CD4-positive, alpha-beta memory T cell (primary cell): Measurements from ENCODE around the gene EED. TPM values are rescaled to one million over a fixed set of nuclear protein-coding genes. Genes with fewer than 3 reads are reported as not detected.

Source experiments
- CTCF ChIA-PET: fragments of 350-600 bp; sonication (Branson Sonifier 250); formaldehyde crosslinking; loops from one replicate; lab custom pipeline; 2021; ENCODE audit warnings: inconsistent platforms; ENCODE audit not compliant: partially characterized antibody; lab: Charles Lee
- POLR2A ChIA-PET: fragments of 350-600 bp; sonication (Branson Sonifier 250); formaldehyde crosslinking; loops from one replicate; lab custom pipeline; 2021; ENCODE audit not compliant: partially characterized antibody; lab: Charles Lee
- DNase-seq, 5 donors: peaks; one replicate each; pipeline versions ENCODE4 v3.0.0 to v3.0.0-alpha.2; 2020 to 2022; ENCODE audit warnings: mixed read lengths in 1 of 5
- H3K27ac ChIP-seq: one replicate; pipeline ENCODE4 v1.7.0; 2013; ENCODE audit warnings: low read depth, low read length
- H3K27me3 ChIP-seq: 2 replicates; pipeline ENCODE4 v1.7.0; 2013; ENCODE audit warnings: mild to moderate bottlenecking, low read length, moderate library complexity; ENCODE audit not compliant: insufficient read depth
- H3K36me3 ChIP-seq: 2 replicates; pipeline ENCODE4 v1.7.0; 2013; ENCODE audit warnings: mild to moderate bottlenecking, low read length, moderate library complexity; ENCODE audit not compliant: insufficient read depth
- H3K4me1 ChIP-seq: 2 replicates; pipeline ENCODE4 v1.7.0; 2013; ENCODE audit warnings: mild to moderate bottlenecking, low read length, moderate library complexity; ENCODE audit not compliant: insufficient read depth
- H3K4me3 ChIP-seq, 2 donors: one replicate each; pipeline ENCODE4 v1.7.0; 2013; ENCODE audit warnings: low read length in 2 of 2, mild to moderate bottlenecking in 1 of 2
- H3K9me3 ChIP-seq, 2 donors: one replicate each; pipeline ENCODE4 v1.7.0; 2013; ENCODE audit warnings: low read length in 2 of 2, control low read depth in 1 of 2; ENCODE audit not compliant: control insufficient read depth in 1 of 2
- H3K27ac Mint-ChIP-seq, 7 donors: one replicate each; pipeline ENCODE4 v1.8.0; 2020 to 2021; ENCODE audit warnings: mixed read lengths in 7 of 7, mild to moderate bottlenecking in 6 of 7, inconsistent platforms in 3 of 7, moderate library complexity in 3 of 7
- H3K27me3 Mint-ChIP-seq, 2 donors: one replicate each; pipeline ENCODE4 v1.8.0; 2020 to 2021; ENCODE audit warnings: mixed read lengths in 2 of 2
- H3K36me3 Mint-ChIP-seq, 2 donors: one replicate each; pipeline ENCODE4 v1.8.0; 2020 to 2021; ENCODE audit warnings: mixed read lengths in 2 of 2, inconsistent platforms in 1 of 2, mild to moderate bottlenecking in 1 of 2
- H3K4me1 Mint-ChIP-seq, 4 donors: one replicate each; pipeline ENCODE4 v1.8.0; 2020 to 2021; ENCODE audit warnings: mixed read lengths in 4 of 4, mild to moderate bottlenecking in 1 of 4
- H3K4me3 Mint-ChIP-seq, 8 donors: one replicate each; pipeline ENCODE4 v1.8.0; 2020 to 2021; ENCODE audit warnings: mixed read lengths in 8 of 8, mild to moderate bottlenecking in 7 of 8, moderate library complexity in 6 of 8, inconsistent platforms in 3 of 8
- H3K9me3 Mint-ChIP-seq, 8 donors: one replicate each; pipeline ENCODE4 v1.8.0; 2020 to 2021; ENCODE audit warnings: mixed read lengths in 8 of 8, mild to moderate bottlenecking in 5 of 8, inconsistent platforms in 3 of 8, moderate library complexity in 1 of 8
- intact Hi-C: fragments of 100-400 bp; cut with micrococcal nuclease; formaldehyde crosslinking; loops from one replicate; pipeline ENCODE4 v1.15.1; 2023
- polyA plus RNA-seq, 2 donors: library from polyadenylated mRNA; unstranded; fragments of 300-500 nt; fragmentation: Illumina TruSeq; gene quantifications; one replicate each; pipeline ENCODE4 v1.2.3, GENCODE V29; 2021
- total RNA-seq, 2 experiments: library from RNA; stranded (reverse); gene quantifications; one replicate each; pipeline ENCODE4 v1.2.3, GENCODE V29; 2021

The EED gene
- 10 to 100 TPM; 47.1 to 51.0 TPM for total RNA-seq
- polyA plus RNA-seq = 10 to 100 TPM; 15.5 to 26.9 TPM

DNA sequence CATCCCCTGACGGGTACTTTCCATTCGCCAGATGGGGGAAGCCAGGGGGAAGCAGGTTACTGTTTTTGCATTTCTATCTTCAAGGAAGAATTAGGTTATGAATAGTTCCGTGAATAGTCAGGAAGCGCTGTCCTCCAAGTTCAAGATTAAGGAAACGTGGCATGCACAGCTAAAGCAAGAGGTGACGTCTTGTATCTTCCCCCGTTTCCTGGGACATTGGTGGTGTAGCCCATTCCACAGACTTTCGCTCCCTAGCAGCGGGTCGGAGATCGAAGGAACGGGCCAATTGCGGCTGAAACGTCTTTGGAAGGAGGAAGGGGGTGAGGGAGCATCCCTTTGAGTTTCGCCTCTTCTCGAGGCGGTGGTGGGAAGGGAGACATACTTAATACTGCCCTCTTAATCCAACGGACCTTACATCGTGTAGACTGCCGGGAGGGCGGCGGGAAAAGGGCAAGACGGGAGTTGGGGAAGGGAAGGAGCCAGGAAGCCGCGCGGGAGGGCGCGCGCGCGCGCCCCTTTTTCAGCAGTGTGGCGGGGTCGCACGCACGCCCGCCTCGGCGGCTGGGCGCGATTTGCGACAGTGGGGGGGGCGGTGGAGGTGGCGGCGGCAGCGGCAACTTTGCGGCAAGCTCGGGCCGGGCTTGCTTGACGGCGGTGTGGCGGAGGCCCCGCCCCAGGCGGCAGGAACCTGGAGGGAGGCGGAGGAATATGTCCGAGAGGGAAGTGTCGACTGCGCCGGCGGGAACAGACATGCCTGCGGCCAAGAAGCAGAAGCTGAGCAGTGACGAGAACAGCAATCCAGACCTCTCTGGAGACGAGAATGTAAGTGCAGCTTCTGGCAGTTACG is at the start of gene EED:
EED (plus strand) TSS at position 232 of the 847 bp plus-strand sequence; CDS start at position 709, 477 bp downstream.
- ChIA-PET CTCF (interaction anchor here (0.6 to 1.7 kb wide), 4 partner anchors 43 to 617 kb away, joined by 3 to 6 read pairs (median 4); partner anchors contain the start of genes CCDC83 and TMEM126B), POLR2A (interaction anchor here (0.5 to 5.5 kb wide), 19 partner anchors 9 to 617 kb away, joined by 3 to 40 read pairs (median 4); partner anchors contain the start of genes CCDC83, CREBZF, DLG2 and HIKESHI)
- H3K4me1 Mint-ChIP-seq = peaks cover 0 to 35% (median 13%) of the 10 kb centered on the region in 4 donors
- peak; percentile 92 to 96 (median 93) for DNase-seq
- peak within 1 kb of the TSS; percentile 98 to 99 for H3K4me3 ChIP-seq
- H3K27me3 Mint-ChIP-seq = peaks cover 0 to 2% of the 10 kb centered on the region in 2 donors
- H3K36me3 Mint-ChIP-seq = peaks cover 0 to 2% of the 10 kb centered on the region in 2 donors
- intact Hi-C loops = loop anchor here (1.0 to 5.0 kb wide), 7 partner anchors 26 to 616 kb away; partner anchors contain the start of genes HIKESHI, PICALM and TMEM126B
- no peak within 1 kb of the TSS for H3K27ac Mint-ChIP-seq
- H3K4me3 Mint-ChIP-seq = no peak within 1 kb of the TSS
- H3K27ac ChIP-seq = peak within 1 kb of the TSS; percentile 99
- H3K36me3 ChIP-seq = no peaks in the 10 kb centered on the region
- H3K27me3 ChIP-seq = no peaks in the 10 kb centered on the region
- H3K9me3 Mint-ChIP-seq = peaks cover 0 to 4% (median 0%) of the 10 kb centered on the region in 8 donors
- no peaks in the 10 kb centered on the region for H3K9me3 ChIP-seq
- peaks cover 54% of the 10 kb centered on the region for H3K4me1 ChIP-seq

- H3K4me1 ChIP-seq = peaks cover 11% of the 10 kb centered on the region
- no peaks in the 10 kb centered on the region for H3K9me3 Mint-ChIP-seq
- no peaks in the 10 kb centered on the region for H3K27me3 Mint-ChIP-seq
- no peaks in the 10 kb centered on the region for H3K36me3 ChIP-seq
- no peaks in the 10 kb centered on the region for H3K27me3 ChIP-seq
- peak overlapping the region in 1 of 7 donors; percentile 20 for H3K27ac Mint-ChIP-seq
- H3K4me3 ChIP-seq = no peak overlapping the region
- H3K4me1 Mint-ChIP-seq = peaks cover 10 to 15% (median 13%) of the 10 kb centered on the region in 4 donors
- intact Hi-C loops = loop anchor here (5.0 kb wide), 1 partner anchor 78 kb away; no protein-coding TSS in a partner anchor
- no peak for DNase-seq
- no peak overlapping the region for H3K4me3 Mint-ChIP-seq
- no peak overlapping the region for H3K27ac ChIP-seq
- H3K9me3 ChIP-seq = no peaks in the 10 kb centered on the region
- POLR2A ChIA-PET = interaction anchor here (0.8 kb wide), 1 partner anchor 179 kb away, joined by 3 read pairs; no protein-coding TSS in a partner anchor
- CTCF ChIA-PET = interaction anchor here (0.9 to 8.1 kb wide), 16 partner anchors 8 to 600 kb away, joined by 3 to 173 read pairs (median 8); partner anchors contain the start of genes CCDC83 and PICALM
- H3K36me3 Mint-ChIP-seq = no peaks in the 10 kb centered on the region
These were observed 49.6 kb upstream of the EED start for GRCh38 chr11:86194998-86195397.

DNA sequence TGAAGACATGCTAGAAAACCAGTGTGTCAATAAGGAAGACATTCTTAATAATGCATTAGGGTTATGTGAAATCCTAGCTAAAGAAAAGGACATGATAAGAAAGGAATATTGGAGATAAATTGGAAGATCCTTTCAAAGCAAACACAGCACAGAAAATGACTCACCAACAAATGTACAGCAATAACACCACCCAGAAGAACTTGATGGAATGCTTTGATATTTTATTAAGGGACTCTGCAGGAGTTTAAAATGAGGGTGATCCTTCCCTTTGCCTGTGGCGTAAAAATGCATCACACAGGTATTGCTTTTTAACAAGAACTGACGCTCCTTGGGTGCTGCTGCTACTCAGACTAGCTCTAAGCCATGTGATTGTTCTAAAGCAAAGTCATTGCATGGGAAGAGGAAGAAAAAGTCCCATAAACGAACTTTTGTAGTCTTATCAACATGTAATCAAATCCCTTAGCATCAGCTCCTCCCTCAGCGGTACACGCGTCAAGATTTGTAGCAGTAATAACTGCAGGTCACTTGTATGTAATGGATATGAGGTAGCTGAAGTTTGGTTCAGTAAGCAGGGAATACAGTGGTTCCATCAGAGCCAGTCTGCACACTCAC is 48.4 kb upstream of the EED start:
- H3K4me1 ChIP-seq = peaks cover 11% of the 10 kb centered on the region
- POLR2A ChIA-PET = interaction anchor here (0.8 kb wide), 1 partner anchor 180 kb away, joined by 3 read pairs; no protein-coding TSS in a partner anchor
- no peak overlapping the region for H3K27ac ChIP-seq
- Mint-ChIP-seq H3K27ac (no peak overlapping the region), H3K4me1 (peaks cover 10 to 15% (median 13%) of the 10 kb centered on the region in 4 donors), H3K36me3 (no peaks in the 10 kb centered on the region), H3K27me3 (no peaks in the 10 kb centered on the region), H3K4me3 (no peak overlapping the region), H3K9me3 (no peaks in the 10 kb centered on the region)
- H3K4me3 ChIP-seq = no peak overlapping the region
- no peaks in the 10 kb centered on the region for H3K27me3 ChIP-seq
- CTCF ChIA-PET = interaction anchor here (0.9 to 8.1 kb wide), 11 partner anchors 8 to 210 kb away, joined by 3 to 173 read pairs (median 3); no protein-coding TSS in a partner anchor
- intact Hi-C loops = no loop called here
- no peaks in the 10 kb centered on the region for H3K36me3 ChIP-seq
- no peak for DNase-seq
- H3K9me3 ChIP-seq = no peaks in the 10 kb centered on the region

- H3K4me1 ChIP-seq = peaks cover 17% of the 10 kb centered on the region
- H3K27ac ChIP-seq = no peak overlapping the region
- no peaks in the 10 kb centered on the region for H3K36me3 ChIP-seq
- ChIA-PET POLR2A (no interaction called here), CTCF (interaction anchor here (1.0 to 8.1 kb wide), 6 partner anchors 15 to 167 kb away, joined by 3 to 173 read pairs (median 4); no protein-coding TSS in a partner anchor)
- intact Hi-C loops = no loop called here
- DNase-seq = no peak
- Mint-ChIP-seq H3K36me3 (no peaks in the 10 kb centered on the region), H3K4me3 (no peak overlapping the region), H3K4me1 (peaks cover 10 to 15% (median 13%) of the 10 kb centered on the region in 4 donors), H3K27ac (no peak overlapping the region), H3K9me3 (no peaks in the 10 kb centered on the region), H3K27me3 (no peaks in the 10 kb centered on the region)
- no peaks in the 10 kb centered on the region for H3K9me3 ChIP-seq
- H3K27me3 ChIP-seq = no peaks in the 10 kb centered on the region
- no peak overlapping the region for H3K4me3 ChIP-seq
These were observed 47.6 kb upstream of the EED start for GRCh38 chr11:86196913-86197312.

GRCh38 chr11:86197448-86197847 is 47.1 kb upstream of the EED start:
- Histone ChIP-seq H3K27me3 (no peaks in the 10 kb centered on the region), H3K36me3 (no peaks in the 10 kb centered on the region), H3K4me3 (no peak overlapping the region), H3K9me3 (no peaks in the 10 kb centered on the region), H3K27ac (no peak overlapping the region), H3K4me1 (peaks cover 20% of the 10 kb centered on the region)
- H3K4me1 Mint-ChIP-seq = peaks cover 9 to 14% (median 13%) of the 10 kb centered on the region in 4 donors
- no peaks in the 10 kb centered on the region for H3K36me3 Mint-ChIP-seq
- intact Hi-C loops = no loop called here
- no peak for DNase-seq
- H3K27ac Mint-ChIP-seq = no peak overlapping the region
- no peaks in the 10 kb centered on the region for H3K27me3 Mint-ChIP-seq
- no peak overlapping the region for H3K4me3 Mint-ChIP-seq
- ChIA-PET POLR2A (no interaction called here), CTCF (interaction anchor here (0.9 to 8.1 kb wide), 4 partner anchors 15 to 342 kb away, joined by 3 to 173 read pairs (median 5); partner anchors contain the start of gene CCDC83)
- H3K9me3 Mint-ChIP-seq = no peaks in the 10 kb centered on the region

- POLR2A ChIA-PET = no interaction called here
- no peak for DNase-seq
- H3K4me3 Mint-ChIP-seq = no peak overlapping the region
- intact Hi-C loops = no loop called here
- Histone ChIP-seq H3K4me1 (peaks cover 17% of the 10 kb centered on the region), H3K36me3 (no peaks in the 10 kb centered on the region), H3K4me3 (no peak overlapping the region), H3K27ac (no peak overlapping the region), H3K9me3 (no peaks in the 10 kb centered on the region), H3K27me3 (no peaks in the 10 kb centered on the region)
- no peak overlapping the region for H3K27ac Mint-ChIP-seq
- H3K9me3 Mint-ChIP-seq = no peaks in the 10 kb centered on the region
- no peaks in the 10 kb centered on the region for H3K36me3 Mint-ChIP-seq
- H3K4me1 Mint-ChIP-seq = peaks cover 3 to 7% (median 6%) of the 10 kb centered on the region in 4 donors
- no peaks in the 10 kb centered on the region for H3K27me3 Mint-ChIP-seq
- CTCF ChIA-PET = interaction anchor here (0.9 to 8.1 kb wide), 4 partner anchors 47 to 343 kb away, joined by 3 to 173 read pairs (median 6); partner anchors contain the start of genes CCDC83 and EED
These were observed 46.4 kb upstream of the EED start for GRCh38 chr11:86198139-86198538.
